Frontal cortex (tissue), 4 donors: Measurements from ENCODE around the gene ADAMTS8. TPM values are rescaled to one million over a fixed set of nuclear protein-coding genes. Genes with fewer than 3 reads are reported as not detected.
"Not testable (repeated sequence)": the region's sequence is repeated elsewhere in the genome, so short reads cannot be mapped to it uniquely, and the experiment has no call there.

ENCODE experiments used
- DNase-seq, 2 donors: peaks; one replicate each; pipeline ENCODE4 v3.0.0; 2012; ENCODE audit warnings: low spot score in 2 of 2
- FAIRE-seq: peaks from 2 replicates; lab custom pipeline; 2012; peaks lifted over from hg19 to GRCh38; lab: Jason Lieb, UNC
- total RNA-seq: library from RNA; depleted of rRNA; stranded (reverse); fragments of >200 nt; gene quantifications from one replicate; pipeline ENCODE4 v1.2.3, GENCODE V29; 2014
- donor health status: control.
- donor health status: control.
- donor health status: control.

Gene ADAMTS8
- total RNA-seq, 1 donor from 2014 or later, result 2.4 TPM

- DNase-seq, result no peak
- no peak for FAIRE-seq
These were observed 14.3 kb upstream of the ADAMTS8 start for GRCh38 chr11:130442737-130443136.

- DNase-seq, result no peak
- no peak for FAIRE-seq
These were observed 13.3 kb upstream of the ADAMTS8 start for GRCh38 chr11:130441719-130442118.

- DNase-seq, result no peak
- FAIRE-seq, result no peak
These were observed 11.5 kb upstream of the ADAMTS8 start for GRCh38 chr11:130439876-130440275.

GRCh38 chr11:130439160-130439519 is 10.7 kb upstream of the ADAMTS8 start:
- FAIRE-seq (no peak), DNase-seq (no peak)

- DNase-seq, FAIRE-seq: not testable (repeated sequence)
These were observed 10.2 kb upstream of the ADAMTS8 start for GRCh38 chr11:130438401-130439159.

- FAIRE-seq (no peak), DNase-seq (no peak)
These were observed 9.4 kb upstream of the ADAMTS8 start for GRCh38 chr11:130437848-130438247.

- no peak for FAIRE-seq
- no peak for DNase-seq
These were observed 7.8 kb upstream of the ADAMTS8 start for GRCh38 chr11:130436171-130436570.

GRCh38 chr11:130435671-130436070 is 7.3 kb upstream of the ADAMTS8 start:
- DNase-seq (no peak), FAIRE-seq (no peak)

- FAIRE-seq (no peak), DNase-seq (peak; percentile 67 to 73)
These were observed 6.3 kb upstream of the ADAMTS8 start for GRCh38 chr11:130434521-130435223.

GRCh38 chr11:130433357-130433756 is 4.9 kb upstream of the ADAMTS8 start:
- DNase-seq, result no peak
- no peak for FAIRE-seq

GRCh38 chr11:130431801-130432200 is 3.4 kb upstream of the ADAMTS8 start:
- DNase-seq, result no peak
- FAIRE-seq, result no peak

GRCh38 chr11:130431331-130431773 is 2.9 kb upstream of the ADAMTS8 start:
- no peak for FAIRE-seq
- peak in 1 of 2 donors; percentile 73 for DNase-seq

- DNase-seq, result no peak
- FAIRE-seq, result no peak
These were observed 1.6 kb upstream of the ADAMTS8 start for GRCh38 chr11:130429983-130430382.

GRCh38 chr11:130429120-130429681 is 792 bp upstream of the ADAMTS8 start:
- DNase-seq (no peak), FAIRE-seq (no peak)

GRCh38 chr11:130427581-130428315 is 661 bp downstream of the ADAMTS8 start:
- DNase-seq (no peak), FAIRE-seq (no peak)

GRCh38 chr11:130426837-130427341 is 1.5 kb downstream of the ADAMTS8 start:
- FAIRE-seq (no peak), DNase-seq (no peak)

- no peak for DNase-seq
- no peak for FAIRE-seq
These were observed 2.1 kb downstream of the ADAMTS8 start for GRCh38 chr11:130426223-130426836.

GRCh38 chr11:130425156-130425555 is 3.3 kb downstream of the ADAMTS8 start:
- no peak for FAIRE-seq
- DNase-seq, result no peak

- no peak for DNase-seq
- no peak for FAIRE-seq
These were observed 3.7 kb downstream of the ADAMTS8 start for GRCh38 chr11:130424613-130425140.
